Measurements from ENCODE around the gene CAB39L. TPM values are rescaled to one million over a fixed set of nuclear protein-coding genes. Genes with fewer than 3 reads are reported as not detected.

The CAB39L gene
- polyA plus RNA-seq, 1 of the 3 experiments (the other 2 are of a cell fraction) = 2.6 TPM

DNA sequence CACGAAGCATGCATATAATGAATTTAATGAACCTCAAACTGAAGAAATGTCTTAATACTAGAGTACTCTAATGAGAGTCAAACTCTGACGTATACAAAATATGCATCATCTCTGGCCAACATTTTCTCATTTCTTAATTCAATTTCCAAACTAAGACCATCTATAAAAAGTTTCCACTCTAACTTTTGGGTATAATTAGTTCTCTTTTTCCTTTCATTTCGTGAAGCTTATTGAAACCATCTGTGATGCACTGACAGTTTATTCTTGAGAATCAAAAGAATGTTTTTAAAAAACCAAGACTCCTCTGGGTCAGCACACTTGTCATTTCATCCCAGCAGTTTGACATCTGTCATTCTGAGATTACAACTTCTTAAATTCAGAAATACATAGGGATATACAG lies 90.0 kb downstream of the CAB39L start:
- H3K27ac ChIP-seq (ENCODE audit: low read depth in 2 of 2, low read length in 1 of 2) = peak overlapping the region in 1 of 2 experiments; percentile 92; a peak in 2 of 4 replicates
- DNase-seq = no peak
- H2AFZ ChIP-seq (ENCODE audit: low read depth) = no peak overlapping the region

More for the DNA sequence above, 90.0 kb downstream of the CAB39L start:
- peaks cover 0 to 25% of the 10 kb centered on the region in 2 experiments; a peak in 2 of 4 replicates for H3K4me1 ChIP-seq (ENCODE audit: control insufficient read depth in 1 of 2, insufficient read depth in 2 of 2, low read depth in 1 of 2, low read length in 1 of 2)
- H3K27me3 ChIP-seq (ENCODE audit: insufficient read depth) = no peaks in the 10 kb centered on the region
- POLR2A ChIA-PET = no interaction called here
- 33% methylated on average over 3 of the region's 3 CpGs for WGBS (ENCODE audit: low lambda C conversion rate)
- TF ChIP-seq PBX3 (IDR thresholded peaks at IDR 0.05) (peak; percentile 19; the same call in 1 of the 2 replicates), TCF12 (IDR thresholded peaks at IDR 0.05) (peak; percentile 53), TEAD4 (IDR thresholded peaks at IDR 0.05; ENCODE audit: borderline replicate concordance, insufficient read depth) (no peak), MAX (IDR thresholded peaks at IDR 0.05; ENCODE audit: low read depth) (no peak), ZBTB33 (IDR thresholded peaks at IDR 0.05; ENCODE audit: borderline replicate concordance, low read depth) (no peak)
- TF ChIP-seq, protein P1, sequence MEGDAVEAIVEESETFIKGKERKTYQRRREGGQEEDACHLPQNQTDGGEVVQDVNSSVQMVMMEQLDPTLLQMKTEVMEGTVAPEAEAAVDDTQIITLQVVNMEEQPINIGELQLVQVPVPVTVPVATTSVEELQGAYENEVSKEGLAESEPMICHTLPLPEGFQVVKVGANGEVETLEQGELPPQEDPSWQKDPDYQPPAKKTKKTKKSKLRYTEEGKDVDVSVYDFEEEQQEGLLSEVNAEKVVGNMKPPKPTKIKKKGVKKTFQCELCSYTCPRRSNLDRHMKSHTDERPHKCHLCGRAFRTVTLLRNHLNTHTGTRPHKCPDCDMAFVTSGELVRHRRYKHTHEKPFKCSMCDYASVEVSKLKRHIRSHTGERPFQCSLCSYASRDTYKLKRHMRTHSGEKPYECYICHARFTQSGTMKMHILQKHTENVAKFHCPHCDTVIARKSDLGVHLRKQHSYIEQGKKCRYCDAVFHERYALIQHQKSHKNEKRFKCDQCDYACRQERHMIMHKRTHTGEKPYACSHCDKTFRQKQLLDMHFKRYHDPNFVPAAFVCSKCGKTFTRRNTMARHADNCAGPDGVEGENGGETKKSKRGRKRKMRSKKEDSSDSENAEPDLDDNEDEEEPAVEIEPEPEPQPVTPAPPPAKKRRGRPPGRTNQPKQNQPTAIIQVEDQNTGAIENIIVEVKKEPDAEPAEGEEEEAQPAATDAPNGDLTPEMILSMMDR (IDR thresholded peaks at IDR 0.05) = no peak
- CTCF ChIA-PET = interaction anchor here (1.0 kb wide), 1 partner anchor 10 kb away, joined by 3 read pairs; no protein-coding TSS in a partner anchor
- no peak overlapping the region for H3K9ac ChIP-seq
- H4K20me1 ChIP-seq (ENCODE audit: insufficient read depth) = no peaks in the 10 kb centered on the region
- H3K79me2 ChIP-seq (ENCODE audit: insufficient read depth) = no peaks in the 10 kb centered on the region
- no peaks in the 10 kb centered on the region for H3K9me2 ChIP-seq
- H3K36me3 ChIP-seq (replicated peaks in 1 of 2; ENCODE audit: control insufficient read depth in 1 of 2, insufficient read depth in 2 of 2, low read length in 1 of 2) = peaks cover 0 to 3% of the 10 kb centered on the region in 2 experiments
- H3F3A ChIP-seq (replicated peaks; ENCODE audit: insufficient read depth) = peaks cover 29% of the 10 kb centered on the region
- no peak overlapping the region for H3K4me2 ChIP-seq
- H3K9me3 ChIP-seq = no peaks in the 10 kb centered on the region
- H3K4me3 ChIP-seq (ENCODE audit: low read depth in 2 of 2, low read length in 1 of 2) = no peak overlapping the region
